ENCODE data around the gene CACNA2D3. TPM values are rescaled to one million over a fixed set of nuclear protein-coding genes. Genes with fewer than 3 reads are reported as not detected.

The CACNA2D3 gene
- total RNA-seq, 2 donors from 2014 or later, result not detected

- Mint-ChIP-seq H3K9me3 (peaks cover under 1% of the 10 kb centered on the region), H3K36me3 (ENCODE audit: low read depth) (no peaks in the 10 kb centered on the region), H3K27ac (no peak overlapping the region), H3K27me3 (no peaks in the 10 kb centered on the region), H3K4me3 (no peak overlapping the region), H3K4me1 (no peaks in the 10 kb centered on the region)
- no peak for ATAC-seq (replicated peaks)
Observed at GRCh38 chr3:54659347-54659746, 537.0 kb downstream of the CACNA2D3 start.

GRCh38 chr3:54660714-54661132 is 538.4 kb downstream of the CACNA2D3 start:
- no peak overlapping the region for H3K4me3 Mint-ChIP-seq
- no peaks in the 10 kb centered on the region for H3K27me3 Mint-ChIP-seq
- no peaks in the 10 kb centered on the region for H3K4me1 Mint-ChIP-seq
- no peaks in the 10 kb centered on the region for H3K36me3 Mint-ChIP-seq (ENCODE audit: low read depth)
- no peak for ATAC-seq (replicated peaks)
- no peak overlapping the region for H3K27ac Mint-ChIP-seq
- no peaks in the 10 kb centered on the region for H3K9me3 Mint-ChIP-seq

DNA sequence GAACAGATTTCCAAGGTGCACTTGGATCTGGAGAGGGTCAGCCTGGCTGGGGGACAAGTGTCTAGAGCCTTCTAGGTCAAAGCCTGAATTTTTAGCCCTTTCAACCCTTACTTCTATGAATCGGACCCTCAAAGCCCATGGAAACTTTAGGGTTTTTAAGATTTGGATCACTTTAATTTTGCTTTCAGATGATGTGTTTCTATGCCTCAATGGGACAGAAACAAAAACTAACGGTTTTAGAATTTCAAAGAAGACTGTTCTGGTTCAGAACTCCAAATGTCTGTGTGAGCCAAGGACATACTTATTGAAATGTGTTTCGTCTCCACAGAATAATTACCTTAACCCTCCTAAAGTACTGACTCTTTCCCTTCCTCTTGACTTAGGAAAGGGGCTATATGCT is 538.8 kb downstream of the CACNA2D3 start:
- Mint-ChIP-seq H3K4me3 (no peak overlapping the region), H3K27me3 (no peaks in the 10 kb centered on the region), H3K27ac (no peak overlapping the region), H3K9me3 (no peaks in the 10 kb centered on the region), H3K36me3 (ENCODE audit: low read depth) (no peaks in the 10 kb centered on the region), H3K4me1 (no peaks in the 10 kb centered on the region)
- ATAC-seq (replicated peaks), result no peak

DNA sequence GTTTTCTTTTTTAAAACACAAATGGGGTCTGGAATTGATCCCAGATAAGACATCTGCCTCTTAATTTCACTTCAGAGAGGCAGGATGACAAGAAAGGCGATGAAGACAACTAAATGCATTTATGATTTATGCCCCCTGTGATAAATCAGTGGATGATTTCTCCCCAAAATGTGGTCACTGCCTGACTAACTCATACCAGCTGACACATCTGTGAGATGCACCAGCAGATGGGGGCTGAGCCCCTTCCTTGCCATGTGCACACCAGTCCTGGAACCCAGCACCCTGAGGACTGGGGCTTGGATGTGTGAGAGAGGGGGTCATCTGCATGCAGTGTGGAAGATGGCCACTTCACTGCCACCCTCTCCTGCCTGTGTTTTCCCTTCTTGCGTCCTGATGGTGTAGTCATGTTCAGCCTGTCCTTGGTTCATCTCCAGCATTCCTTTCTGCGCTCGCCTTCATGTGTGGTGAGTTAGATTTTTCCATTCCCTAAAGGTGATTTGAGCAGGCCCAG is 541.2 kb downstream of the CACNA2D3 start:
- no peaks in the 10 kb centered on the region for H3K36me3 Mint-ChIP-seq (ENCODE audit: low read depth)
- H3K9me3 Mint-ChIP-seq, result no peaks in the 10 kb centered on the region
- H3K4me1 Mint-ChIP-seq, result no peaks in the 10 kb centered on the region
- H3K27ac Mint-ChIP-seq, result no peak overlapping the region
- no peak for ATAC-seq (replicated peaks)
- H3K27me3 Mint-ChIP-seq, result no peaks in the 10 kb centered on the region
- no peak overlapping the region for H3K4me3 Mint-ChIP-seq

DNA sequence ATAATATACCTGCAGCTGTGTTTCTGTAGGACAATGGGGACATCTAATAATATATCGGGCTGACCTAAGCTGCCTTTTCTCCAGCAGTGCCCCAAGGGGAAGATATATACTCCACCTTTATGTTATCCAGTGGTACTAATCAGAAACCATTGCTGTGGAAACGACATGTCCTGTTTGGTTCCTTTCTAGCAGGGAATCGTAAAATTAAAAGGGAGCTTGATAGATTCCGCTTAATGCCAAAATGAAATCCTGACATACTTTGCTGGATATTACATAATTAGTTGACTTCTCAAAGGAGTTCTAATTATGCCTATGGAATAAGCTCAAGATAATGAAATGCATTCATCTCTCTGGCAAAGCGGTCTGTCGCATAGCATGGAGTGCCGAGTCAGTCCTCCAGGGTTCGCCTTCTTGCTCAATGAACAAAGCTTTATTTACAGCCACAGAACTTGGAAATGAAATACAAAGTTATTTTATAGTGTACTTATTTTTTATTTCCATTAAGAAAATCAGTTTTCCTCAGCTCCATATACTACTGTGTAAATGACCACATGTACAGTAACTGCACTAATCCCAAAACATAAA is 542.8 kb downstream of the CACNA2D3 start:
- Mint-ChIP-seq H3K9me3 (no peaks in the 10 kb centered on the region), H3K4me3 (no peak overlapping the region), H3K27me3 (no peaks in the 10 kb centered on the region), H3K4me1 (no peaks in the 10 kb centered on the region), H3K36me3 (ENCODE audit: low read depth) (no peaks in the 10 kb centered on the region), H3K27ac (no peak overlapping the region)
- ATAC-seq (replicated peaks), result no peak

- H3K27ac Mint-ChIP-seq, result no peak overlapping the region
Observed at GRCh38 chr3:54668236-54668635, 545.9 kb downstream of the CACNA2D3 start.

DNA sequence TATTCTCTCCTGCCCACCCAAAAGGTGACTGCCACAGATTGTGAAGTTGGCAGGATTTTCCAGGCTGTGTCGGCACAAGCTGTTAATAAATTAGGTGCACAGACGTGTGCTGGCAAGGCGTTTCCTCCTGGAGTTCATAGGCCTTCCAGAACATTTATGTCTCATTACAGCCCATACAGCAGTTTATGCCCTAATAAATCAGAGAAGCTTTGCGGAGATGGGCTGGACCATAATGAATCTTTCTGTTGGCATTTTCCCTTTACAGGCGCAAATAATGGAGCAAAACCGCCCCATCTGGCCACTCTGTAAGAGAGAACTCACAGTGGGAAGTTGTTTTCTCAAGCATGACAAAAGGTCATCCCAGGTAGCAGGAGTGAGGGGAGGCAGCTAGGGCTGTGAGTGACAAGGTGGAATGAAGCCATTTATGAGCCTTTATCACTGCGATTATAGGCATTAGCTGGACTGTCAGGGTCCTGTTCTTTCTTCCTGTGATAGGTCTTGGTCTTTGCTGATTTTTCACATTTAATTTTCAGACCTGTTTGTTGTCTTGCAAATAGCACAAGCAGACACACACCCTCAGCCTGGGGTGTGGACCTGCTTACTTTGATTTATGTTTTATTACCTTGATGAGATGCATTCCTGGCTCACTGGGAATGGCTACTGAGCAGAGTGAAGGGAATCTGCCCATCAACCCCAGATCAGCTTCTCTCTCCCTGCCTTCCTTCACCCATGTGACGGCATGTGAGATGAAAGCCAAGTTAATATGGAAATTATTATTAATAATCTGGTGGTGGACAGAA is 548.0 kb downstream of the CACNA2D3 start:
- no peak for ATAC-seq (replicated peaks)
- Mint-ChIP-seq H3K27me3 (peaks cover 3% of the 10 kb centered on the region), H3K9me3 (peaks cover 9% of the 10 kb centered on the region), H3K27ac (no peak overlapping the region), H3K4me3 (no peak overlapping the region), H3K4me1 (no peaks in the 10 kb centered on the region), H3K36me3 (ENCODE audit: low read depth) (no peaks in the 10 kb centered on the region)

More at GRCh38 chr3:54668236-54668635, 545.9 kb downstream of the CACNA2D3 start:
- no peak overlapping the region for H3K4me3 Mint-ChIP-seq
- ATAC-seq (replicated peaks), result no peak
- H3K4me1 Mint-ChIP-seq, result no peaks in the 10 kb centered on the region
- H3K36me3 Mint-ChIP-seq (ENCODE audit: low read depth), result no peaks in the 10 kb centered on the region
- H3K9me3 Mint-ChIP-seq, result no peaks in the 10 kb centered on the region
- peaks cover 3% of the 10 kb centered on the region for H3K27me3 Mint-ChIP-seq

DNA sequence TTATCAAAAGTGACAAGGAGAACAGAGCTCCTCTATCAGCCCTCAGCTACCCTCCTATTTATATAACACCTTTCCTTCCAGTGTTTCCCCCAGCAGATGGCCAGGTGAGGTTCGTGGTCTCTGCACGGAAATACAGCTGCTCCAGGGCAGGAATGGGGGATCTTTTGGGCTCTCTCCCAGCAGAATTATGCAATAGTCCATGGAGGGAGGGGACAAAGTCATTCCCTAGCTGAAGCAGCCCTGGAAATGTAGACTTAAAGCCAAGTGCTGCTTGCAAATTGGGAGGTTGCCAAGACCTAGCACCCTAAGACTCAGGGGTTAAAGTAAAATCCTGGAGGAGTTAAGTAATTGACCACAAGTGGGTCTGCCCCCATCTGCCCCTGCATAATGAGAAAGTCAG is 549.2 kb downstream of the CACNA2D3 start:
- Mint-ChIP-seq H3K9me3 (peaks cover 9% of the 10 kb centered on the region), H3K27me3 (peaks cover 6% of the 10 kb centered on the region), H3K4me3 (no peak overlapping the region), H3K4me1 (no peaks in the 10 kb centered on the region), H3K36me3 (ENCODE audit: low read depth) (no peaks in the 10 kb centered on the region), H3K27ac (no peak overlapping the region)
- ATAC-seq (replicated peaks), result no peak

DNA sequence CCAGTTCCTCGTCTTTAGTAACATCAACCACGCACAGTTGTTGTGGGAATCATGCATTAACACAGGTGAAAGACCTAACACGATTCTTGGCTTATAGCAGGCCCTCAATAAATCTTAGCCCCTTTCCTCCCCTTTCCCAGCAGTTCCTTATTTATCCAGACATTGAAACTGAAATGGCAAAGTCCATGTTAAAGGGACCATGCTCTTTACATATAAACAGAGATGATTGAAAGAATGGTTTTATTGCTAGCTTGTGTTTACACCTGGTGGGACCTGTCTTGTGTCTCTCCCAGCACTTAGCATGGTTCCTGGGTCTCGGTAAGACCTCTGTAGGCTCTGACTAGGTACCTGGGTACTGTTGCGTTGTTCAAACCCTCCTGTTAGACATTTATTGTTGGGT is 553.7 kb downstream of the CACNA2D3 start:
- ATAC-seq (replicated peaks), result no peak
- H3K27me3 Mint-ChIP-seq, result peaks cover 3% of the 10 kb centered on the region
- H3K36me3 Mint-ChIP-seq (ENCODE audit: low read depth), result no peaks in the 10 kb centered on the region
- no peak overlapping the region for H3K4me3 Mint-ChIP-seq
- H3K27ac Mint-ChIP-seq, result no peak overlapping the region
- H3K4me1 Mint-ChIP-seq, result no peaks in the 10 kb centered on the region
- H3K9me3 Mint-ChIP-seq, result peaks cover 21% of the 10 kb centered on the region

DNA sequence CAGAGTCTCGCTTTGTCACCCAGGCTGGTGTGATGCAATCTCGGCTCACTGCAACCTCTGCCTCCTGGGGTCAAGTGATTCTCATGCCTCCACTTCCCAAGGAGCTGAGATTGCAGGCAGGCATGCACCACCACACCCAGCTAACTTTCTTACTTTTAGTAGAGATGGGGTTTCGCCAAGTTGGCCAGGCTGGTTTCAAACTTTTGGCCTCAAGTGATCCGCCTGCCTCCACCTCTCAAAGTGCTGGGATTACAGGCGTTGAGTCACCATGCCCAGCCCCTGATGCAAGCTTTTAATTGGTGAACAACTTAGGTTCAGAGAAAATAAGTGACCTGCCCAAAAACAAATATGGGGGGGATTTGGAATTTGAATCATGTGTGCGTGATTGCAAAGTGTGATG is 559.4 kb downstream of the CACNA2D3 start:
- peaks cover 13% of the 10 kb centered on the region for H3K9me3 Mint-ChIP-seq
- no peak overlapping the region for H3K27ac Mint-ChIP-seq
- no peaks in the 10 kb centered on the region for H3K27me3 Mint-ChIP-seq
- no peaks in the 10 kb centered on the region for H3K36me3 Mint-ChIP-seq (ENCODE audit: low read depth)
- H3K4me3 Mint-ChIP-seq, result no peak overlapping the region
- no peaks in the 10 kb centered on the region for H3K4me1 Mint-ChIP-seq
- no peak for ATAC-seq (replicated peaks)

DNA sequence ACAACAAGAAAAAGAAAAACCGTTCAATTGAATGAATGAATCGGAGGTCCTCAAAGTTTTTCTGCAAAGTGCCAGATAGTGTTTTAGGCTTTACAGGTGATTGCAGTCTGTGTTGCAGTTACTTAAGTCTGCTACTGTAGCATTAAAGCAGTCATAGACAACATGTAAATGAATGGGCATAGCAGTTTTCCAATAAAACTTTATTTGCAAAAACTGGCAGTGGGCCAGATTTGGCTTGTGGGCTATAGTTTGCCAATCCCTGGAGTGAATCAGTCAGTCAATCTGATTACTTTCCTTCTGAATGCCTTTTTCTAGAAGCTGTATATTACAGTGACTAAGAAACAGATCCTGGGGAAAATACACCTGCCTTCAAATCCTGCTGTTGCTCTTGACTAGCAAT is 562.9 kb downstream of the CACNA2D3 start:
- no peak for ATAC-seq (replicated peaks)
- no peak overlapping the region for H3K27ac Mint-ChIP-seq

GRCh38 chr3:54691289-54691771 is 569.0 kb downstream of the CACNA2D3 start:
- no peak overlapping the region for H3K27ac Mint-ChIP-seq
- peaks cover 9% of the 10 kb centered on the region for H3K9me3 Mint-ChIP-seq
- no peaks in the 10 kb centered on the region for H3K36me3 Mint-ChIP-seq (ENCODE audit: low read depth)

More for the DNA sequence above, 562.9 kb downstream of the CACNA2D3 start:
- Mint-ChIP-seq H3K9me3 (peaks cover 13% of the 10 kb centered on the region), H3K36me3 (ENCODE audit: low read depth) (no peaks in the 10 kb centered on the region), H3K4me1 (no peaks in the 10 kb centered on the region), H3K27me3 (no peaks in the 10 kb centered on the region), H3K4me3 (no peak overlapping the region)

GRCh38 chr3:54696313-54696712 is 574.0 kb downstream of the CACNA2D3 start:
- Mint-ChIP-seq H3K27ac (no peak overlapping the region), H3K27me3 (peaks cover 7% of the 10 kb centered on the region), H3K4me1 (no peaks in the 10 kb centered on the region), H3K9me3 (no peaks in the 10 kb centered on the region), H3K4me3 (no peak overlapping the region), H3K36me3 (ENCODE audit: low read depth) (no peaks in the 10 kb centered on the region)
- ATAC-seq (replicated peaks), result no peak

More at GRCh38 chr3:54691289-54691771, 569.0 kb downstream of the CACNA2D3 start:
- no peak overlapping the region for H3K4me3 Mint-ChIP-seq
- no peak for ATAC-seq (replicated peaks)
- H3K27me3 Mint-ChIP-seq, result peaks cover 5% of the 10 kb centered on the region
- H3K4me1 Mint-ChIP-seq, result no peaks in the 10 kb centered on the region

GRCh38 chr3:54698054-54698453 is 575.7 kb downstream of the CACNA2D3 start:
- Mint-ChIP-seq H3K4me3 (no peak overlapping the region), H3K9me3 (no peaks in the 10 kb centered on the region), H3K27ac (no peak overlapping the region), H3K4me1 (no peaks in the 10 kb centered on the region), H3K27me3 (peaks cover 3% of the 10 kb centered on the region), H3K36me3 (ENCODE audit: low read depth) (no peaks in the 10 kb centered on the region)
- ATAC-seq (replicated peaks), result no peak

- Mint-ChIP-seq H3K4me3 (no peak overlapping the region), H3K4me1 (no peaks in the 10 kb centered on the region), H3K36me3 (ENCODE audit: low read depth) (no peaks in the 10 kb centered on the region), H3K27ac (no peak overlapping the region), H3K9me3 (peaks cover 4% of the 10 kb centered on the region), H3K27me3 (peaks cover 3% of the 10 kb centered on the region)
- no peak for ATAC-seq (replicated peaks)
Observed at GRCh38 chr3:54703923-54704322, 581.6 kb downstream of the CACNA2D3 start.

All from activated T-helper 17 cell treated with anti-CD3 and anti-CD28 coated beads, Interleukin-2, amount 50 U/mL, for 72 hours (primary cell).